ENCODE measurements around the gene ADCY7. TPM values are rescaled to one million over a fixed set of nuclear protein-coding genes. Genes with fewer than 3 reads are reported as not detected.

The ADCY7 gene
- total RNA-seq, 1 experiment from 2014 or later = 5.9 TPM

DNA sequence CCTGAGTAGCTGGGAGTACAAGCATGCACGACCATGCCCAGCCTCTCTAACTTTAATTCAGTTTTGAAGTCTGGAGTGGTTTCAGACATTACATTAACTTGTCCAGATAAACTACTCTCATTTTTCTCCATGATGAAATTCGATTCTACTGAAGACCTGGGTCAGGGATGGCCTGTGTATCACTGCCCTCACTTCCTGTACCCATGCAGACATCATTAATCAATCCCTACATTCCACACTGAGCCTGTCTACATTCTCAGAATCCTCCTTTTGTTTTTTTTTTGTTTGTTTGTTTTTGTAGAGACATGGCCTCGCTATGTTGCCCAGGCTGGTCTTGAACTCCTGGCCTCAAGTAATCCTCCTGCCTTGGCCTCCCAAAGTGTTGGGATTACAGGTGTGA lies 22.6 kb downstream of the ADCY7 start:
- Mint-ChIP-seq H3K36me3 (peaks cover 6% of the 10 kb centered on the region; the same call in 1 of the 2 replicates), H3K4me3 (no peak overlapping the region), H3K27ac (no peak overlapping the region), H3K27me3 (ENCODE audit: low read depth) (no peaks in the 10 kb centered on the region; the same call in 1 of the 2 replicates), H3K4me1 (no peaks in the 10 kb centered on the region), H3K9me3 (peaks cover 6% of the 10 kb centered on the region)
- ATAC-seq (no peak), DNase-seq (ENCODE audit: low spot score) (no peak)
- no peak for TF ChIP-seq JAZF1 (CRISPR knock-in tag; IDR thresholded peaks at IDR 0.05)
- TF ChIP-seq ZNF263 (CRISPR knock-in tag; IDR thresholded peaks at IDR 0.05; ENCODE audit: low read depth) = no peak
- TF ChIP-seq, protein P1, sequence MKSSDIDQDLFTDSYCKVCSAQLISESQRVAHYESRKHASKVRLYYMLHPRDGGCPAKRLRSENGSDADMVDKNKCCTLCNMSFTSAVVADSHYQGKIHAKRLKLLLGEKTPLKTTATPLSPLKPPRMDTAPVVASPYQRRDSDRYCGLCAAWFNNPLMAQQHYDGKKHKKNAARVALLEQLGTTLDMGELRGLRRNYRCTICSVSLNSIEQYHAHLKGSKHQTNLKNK (CRISPR knock-in tag; IDR thresholded peaks at IDR 0.05) = no peak
- TF ChIP-seq ZNF423 (CRISPR knock-in tag; IDR thresholded peaks at IDR 0.05) = no peak
- TF ChIP-seq, protein P2, sequence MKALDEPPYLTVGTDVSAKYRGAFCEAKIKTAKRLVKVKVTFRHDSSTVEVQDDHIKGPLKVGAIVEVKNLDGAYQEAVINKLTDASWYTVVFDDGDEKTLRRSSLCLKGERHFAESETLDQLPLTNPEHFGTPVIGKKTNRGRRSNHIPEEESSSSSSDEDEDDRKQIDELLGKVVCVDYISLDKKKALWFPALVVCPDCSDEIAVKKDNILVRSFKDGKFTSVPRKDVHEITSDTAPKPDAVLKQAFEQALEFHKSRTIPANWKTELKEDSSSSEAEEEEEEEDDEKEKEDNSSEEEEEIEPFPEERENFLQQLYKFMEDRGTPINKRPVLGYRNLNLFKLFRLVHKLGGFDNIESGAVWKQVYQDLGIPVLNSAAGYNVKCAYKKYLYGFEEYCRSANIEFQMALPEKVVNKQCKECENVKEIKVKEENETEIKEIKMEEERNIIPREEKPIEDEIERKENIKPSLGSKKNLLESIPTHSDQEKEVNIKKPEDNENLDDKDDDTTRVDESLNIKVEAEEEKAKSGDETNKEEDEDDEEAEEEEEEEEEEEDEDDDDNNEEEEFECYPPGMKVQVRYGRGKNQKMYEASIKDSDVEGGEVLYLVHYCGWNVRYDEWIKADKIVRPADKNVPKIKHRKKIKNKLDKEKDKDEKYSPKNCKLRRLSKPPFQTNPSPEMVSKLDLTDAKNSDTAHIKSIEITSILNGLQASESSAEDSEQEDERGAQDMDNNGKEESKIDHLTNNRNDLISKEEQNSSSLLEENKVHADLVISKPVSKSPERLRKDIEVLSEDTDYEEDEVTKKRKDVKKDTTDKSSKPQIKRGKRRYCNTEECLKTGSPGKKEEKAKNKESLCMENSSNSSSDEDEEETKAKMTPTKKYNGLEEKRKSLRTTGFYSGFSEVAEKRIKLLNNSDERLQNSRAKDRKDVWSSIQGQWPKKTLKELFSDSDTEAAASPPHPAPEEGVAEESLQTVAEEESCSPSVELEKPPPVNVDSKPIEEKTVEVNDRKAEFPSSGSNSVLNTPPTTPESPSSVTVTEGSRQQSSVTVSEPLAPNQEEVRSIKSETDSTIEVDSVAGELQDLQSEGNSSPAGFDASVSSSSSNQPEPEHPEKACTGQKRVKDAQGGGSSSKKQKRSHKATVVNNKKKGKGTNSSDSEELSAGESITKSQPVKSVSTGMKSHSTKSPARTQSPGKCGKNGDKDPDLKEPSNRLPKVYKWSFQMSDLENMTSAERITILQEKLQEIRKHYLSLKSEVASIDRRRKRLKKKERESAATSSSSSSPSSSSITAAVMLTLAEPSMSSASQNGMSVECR (CRISPR knock-in tag; IDR thresholded peaks at IDR 0.05; ENCODE audit: borderline replicate concordance) = no peak
- TF ChIP-seq, protein P3, sequence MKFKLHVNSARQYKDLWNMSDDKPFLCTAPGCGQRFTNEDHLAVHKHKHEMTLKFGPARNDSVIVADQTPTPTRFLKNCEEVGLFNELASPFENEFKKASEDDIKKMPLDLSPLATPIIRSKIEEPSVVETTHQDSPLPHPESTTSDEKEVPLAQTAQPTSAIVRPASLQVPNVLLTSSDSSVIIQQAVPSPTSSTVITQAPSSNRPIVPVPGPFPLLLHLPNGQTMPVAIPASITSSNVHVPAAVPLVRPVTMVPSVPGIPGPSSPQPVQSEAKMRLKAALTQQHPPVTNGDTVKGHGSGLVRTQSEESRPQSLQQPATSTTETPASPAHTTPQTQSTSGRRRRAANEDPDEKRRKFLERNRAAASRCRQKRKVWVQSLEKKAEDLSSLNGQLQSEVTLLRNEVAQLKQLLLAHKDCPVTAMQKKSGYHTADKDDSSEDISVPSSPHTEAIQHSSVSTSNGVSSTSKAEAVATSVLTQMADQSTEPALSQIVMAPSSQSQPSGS (CRISPR knock-in tag; IDR thresholded peaks at IDR 0.05; ENCODE audit: borderline replicate concordance, low read depth) = no peak
- no peak for TF ChIP-seq CREM (CRISPR knock-in tag; IDR thresholded peaks at IDR 0.05)
- no peak for TF ChIP-seq OVOL2 (CRISPR knock-in tag; IDR thresholded peaks at IDR 0.05; ENCODE audit: borderline replicate concordance)
- TF ChIP-seq SMAD3 (CRISPR knock-in tag; IDR thresholded peaks at IDR 0.05; ENCODE audit: borderline replicate concordance) = no peak
- TF ChIP-seq TP53 (CRISPR knock-in tag; IDR thresholded peaks at IDR 0.05) = no peak
- TF ChIP-seq, protein P4, sequence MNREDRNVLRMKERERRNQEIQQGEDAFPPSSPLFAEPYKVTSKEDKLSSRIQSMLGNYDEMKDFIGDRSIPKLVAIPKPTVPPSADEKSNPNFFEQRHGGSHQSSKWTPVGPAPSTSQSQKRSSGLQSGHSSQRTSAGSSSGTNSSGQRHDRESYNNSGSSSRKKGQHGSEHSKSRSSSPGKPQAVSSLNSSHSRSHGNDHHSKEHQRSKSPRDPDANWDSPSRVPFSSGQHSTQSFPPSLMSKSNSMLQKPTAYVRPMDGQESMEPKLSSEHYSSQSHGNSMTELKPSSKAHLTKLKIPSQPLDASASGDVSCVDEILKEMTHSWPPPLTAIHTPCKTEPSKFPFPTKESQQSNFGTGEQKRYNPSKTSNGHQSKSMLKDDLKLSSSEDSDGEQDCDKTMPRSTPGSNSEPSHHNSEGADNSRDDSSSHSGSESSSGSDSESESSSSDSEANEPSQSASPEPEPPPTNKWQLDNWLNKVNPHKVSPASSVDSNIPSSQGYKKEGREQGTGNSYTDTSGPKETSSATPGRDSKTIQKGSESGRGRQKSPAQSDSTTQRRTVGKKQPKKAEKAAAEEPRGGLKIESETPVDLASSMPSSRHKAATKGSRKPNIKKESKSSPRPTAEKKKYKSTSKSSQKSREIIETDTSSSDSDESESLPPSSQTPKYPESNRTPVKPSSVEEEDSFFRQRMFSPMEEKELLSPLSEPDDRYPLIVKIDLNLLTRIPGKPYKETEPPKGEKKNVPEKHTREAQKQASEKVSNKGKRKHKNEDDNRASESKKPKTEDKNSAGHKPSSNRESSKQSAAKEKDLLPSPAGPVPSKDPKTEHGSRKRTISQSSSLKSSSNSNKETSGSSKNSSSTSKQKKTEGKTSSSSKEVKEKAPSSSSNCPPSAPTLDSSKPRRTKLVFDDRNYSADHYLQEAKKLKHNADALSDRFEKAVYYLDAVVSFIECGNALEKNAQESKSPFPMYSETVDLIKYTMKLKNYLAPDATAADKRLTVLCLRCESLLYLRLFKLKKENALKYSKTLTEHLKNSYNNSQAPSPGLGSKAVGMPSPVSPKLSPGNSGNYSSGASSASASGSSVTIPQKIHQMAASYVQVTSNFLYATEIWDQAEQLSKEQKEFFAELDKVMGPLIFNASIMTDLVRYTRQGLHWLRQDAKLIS (CRISPR knock-in tag; IDR thresholded peaks at IDR 0.05; ENCODE audit: borderline replicate concordance) = no peak
- ChIA-PET CTCF (interaction anchor here (1.2 kb wide), 1 partner anchor 38 kb away, joined by 3 read pairs; no protein-coding TSS in a partner anchor), POLR2A (interaction anchor here (0.8 kb wide), 1 partner anchor 14 kb away, joined by 3 read pairs; no protein-coding TSS in a partner anchor)

DNA sequence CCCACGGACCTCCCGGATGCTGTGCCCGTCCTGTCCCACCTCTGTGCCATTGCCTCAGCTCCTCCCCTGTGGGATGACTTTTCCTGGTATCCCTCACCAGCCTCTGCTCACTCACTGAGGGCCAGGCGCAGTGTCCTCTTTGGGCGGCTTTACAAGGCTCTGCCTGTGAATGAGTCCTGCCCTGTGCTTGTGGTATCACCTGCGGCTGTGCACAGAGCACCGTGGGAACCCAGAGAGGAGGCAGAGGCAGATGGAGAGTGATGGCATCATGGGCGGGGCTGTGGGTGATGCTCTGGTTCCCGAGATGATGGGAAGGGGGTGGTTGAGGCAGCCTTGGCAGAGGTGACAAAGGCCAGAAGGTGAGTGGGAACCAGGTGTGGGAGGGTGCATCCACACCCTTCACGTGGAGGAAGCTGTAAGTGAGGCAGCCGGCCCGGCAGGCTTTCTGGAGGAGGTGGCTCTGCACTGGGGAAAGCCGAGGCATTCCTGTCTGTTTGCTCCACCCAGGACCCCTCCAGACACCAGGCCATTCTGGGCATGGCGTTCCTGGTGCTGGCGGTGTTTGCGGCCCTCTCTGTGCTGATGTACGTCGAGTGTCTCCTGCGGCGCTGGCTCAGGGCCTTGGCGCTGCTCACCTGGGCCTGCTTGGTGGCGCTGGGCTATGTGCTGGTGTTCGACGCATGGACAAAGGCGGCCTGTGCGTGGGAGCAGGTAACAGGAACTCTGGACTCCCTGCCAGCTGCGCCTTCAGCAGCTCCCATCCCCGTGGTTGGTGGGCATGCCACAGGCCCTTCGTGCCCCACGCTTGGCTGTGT lies 23.8 kb downstream of the ADCY7 start:
- DNase-seq (ENCODE audit: low spot score) (no peak), ATAC-seq (no peak)
- H3K27me3 Mint-ChIP-seq (ENCODE audit: low read depth) = no peaks in the 10 kb centered on the region; the same call in 1 of the 2 replicates
- no peak overlapping the region; the same call in 1 of the 2 replicates for H3K27ac Mint-ChIP-seq
- CTCF ChIA-PET = interaction anchor here (1.2 kb wide), 1 partner anchor 37 kb away, joined by 3 read pairs; no protein-coding TSS in a partner anchor
- H3K4me3 Mint-ChIP-seq = no peak overlapping the region
- POLR2A ChIA-PET = no interaction called here
- peaks cover 6% of the 10 kb centered on the region for H3K9me3 Mint-ChIP-seq
- no peaks in the 10 kb centered on the region for H3K4me1 Mint-ChIP-seq
- H3K36me3 Mint-ChIP-seq = peaks cover 6% of the 10 kb centered on the region; the same call in 1 of the 2 replicates
- TF ChIP-seq JUN (CRISPR knock-in tag; IDR thresholded peaks at IDR 0.05) = no peak
- no peak for TF ChIP-seq KAT7 (CRISPR knock-in tag; IDR thresholded peaks at IDR 0.05; ENCODE audit: borderline replicate concordance)
- no peak for TF ChIP-seq ZNF423 (CRISPR knock-in tag; IDR thresholded peaks at IDR 0.05)
- TF ChIP-seq, protein P5, sequence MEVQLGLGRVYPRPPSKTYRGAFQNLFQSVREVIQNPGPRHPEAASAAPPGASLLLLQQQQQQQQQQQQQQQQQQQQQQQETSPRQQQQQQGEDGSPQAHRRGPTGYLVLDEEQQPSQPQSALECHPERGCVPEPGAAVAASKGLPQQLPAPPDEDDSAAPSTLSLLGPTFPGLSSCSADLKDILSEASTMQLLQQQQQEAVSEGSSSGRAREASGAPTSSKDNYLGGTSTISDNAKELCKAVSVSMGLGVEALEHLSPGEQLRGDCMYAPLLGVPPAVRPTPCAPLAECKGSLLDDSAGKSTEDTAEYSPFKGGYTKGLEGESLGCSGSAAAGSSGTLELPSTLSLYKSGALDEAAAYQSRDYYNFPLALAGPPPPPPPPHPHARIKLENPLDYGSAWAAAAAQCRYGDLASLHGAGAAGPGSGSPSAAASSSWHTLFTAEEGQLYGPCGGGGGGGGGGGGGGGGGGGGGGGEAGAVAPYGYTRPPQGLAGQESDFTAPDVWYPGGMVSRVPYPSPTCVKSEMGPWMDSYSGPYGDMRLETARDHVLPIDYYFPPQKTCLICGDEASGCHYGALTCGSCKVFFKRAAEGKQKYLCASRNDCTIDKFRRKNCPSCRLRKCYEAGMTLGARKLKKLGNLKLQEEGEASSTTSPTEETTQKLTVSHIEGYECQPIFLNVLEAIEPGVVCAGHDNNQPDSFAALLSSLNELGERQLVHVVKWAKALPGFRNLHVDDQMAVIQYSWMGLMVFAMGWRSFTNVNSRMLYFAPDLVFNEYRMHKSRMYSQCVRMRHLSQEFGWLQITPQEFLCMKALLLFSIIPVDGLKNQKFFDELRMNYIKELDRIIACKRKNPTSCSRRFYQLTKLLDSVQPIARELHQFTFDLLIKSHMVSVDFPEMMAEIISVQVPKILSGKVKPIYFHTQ (CRISPR knock-in tag; IDR thresholded peaks at IDR 0.05) = no peak
- no peak for TF ChIP-seq ZNF671 (CRISPR knock-in tag; IDR thresholded peaks at IDR 0.05)
- TF ChIP-seq FOXP1 (CRISPR knock-in tag; IDR thresholded peaks at IDR 0.05; ENCODE audit: borderline replicate concordance) = no peak
- TF ChIP-seq, protein P6, sequence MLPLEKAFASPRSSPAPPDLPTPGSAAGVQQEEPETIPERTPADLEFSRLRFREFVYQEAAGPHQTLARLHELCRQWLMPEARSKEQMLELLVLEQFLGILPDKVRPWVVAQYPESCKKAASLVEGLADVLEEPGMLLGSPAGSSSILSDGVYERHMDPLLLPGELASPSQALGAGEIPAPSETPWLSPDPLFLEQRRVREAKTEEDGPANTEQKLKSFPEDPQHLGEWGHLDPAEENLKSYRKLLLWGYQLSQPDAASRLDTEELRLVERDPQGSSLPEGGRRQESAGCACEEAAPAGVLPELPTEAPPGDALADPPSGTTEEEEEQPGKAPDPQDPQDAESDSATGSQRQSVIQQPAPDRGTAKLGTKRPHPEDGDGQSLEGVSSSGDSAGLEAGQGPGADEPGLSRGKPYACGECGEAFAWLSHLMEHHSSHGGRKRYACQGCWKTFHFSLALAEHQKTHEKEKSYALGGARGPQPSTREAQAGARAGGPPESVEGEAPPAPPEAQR (CRISPR knock-in tag; IDR thresholded peaks at IDR 0.05) = no peak

Measured in WTC11 (cell line).